ENCODE measurements around the gene GGCT. TPM values are rescaled to one million over a fixed set of nuclear protein-coding genes. Genes with fewer than 3 reads are reported as not detected.

The GGCT gene
- total RNA-seq, 1 donor from 2014 or later = 33.4 TPM

GRCh38 chr7:30464231-30464671, 40.4 kb downstream of the GGCT start:
- DNase-seq (ENCODE audit: low read depth in 2 of 2) = no peak

GRCh38 chr7:30463405-30464145, 41.1 kb downstream of the GGCT start:
- no peak for DNase-seq (ENCODE audit: low read depth in 2 of 2)

- DNase-seq (ENCODE audit: low read depth in 2 of 2) = no peak
Observed at GRCh38 chr7:30462179-30462578, 42.5 kb downstream of the GGCT start.

- no peak for DNase-seq (ENCODE audit: low read depth in 2 of 2)
Observed at GRCh38 chr7:30460246-30460633, 44.4 kb downstream of the GGCT start.

- peak in 1 of 2 donors; percentile 39 for DNase-seq (ENCODE audit: low read depth in 2 of 2)
Observed at GRCh38 chr7:30459591-30460245, 44.9 kb downstream of the GGCT start.

- DNase-seq (ENCODE audit: low read depth in 2 of 2) = no peak
Observed at GRCh38 chr7:30458311-30458710, 46.3 kb downstream of the GGCT start.

- peak in 1 of 2 donors; percentile 65 for DNase-seq (ENCODE audit: low read depth in 2 of 2)
Observed at GRCh38 chr7:30453921-30454320, 50.7 kb downstream of the GGCT start.

GRCh38 chr7:30453016-30453415, 51.6 kb downstream of the GGCT start:
- no peak for DNase-seq (ENCODE audit: low read depth in 2 of 2)

- DNase-seq (ENCODE audit: low read depth in 2 of 2) = no peak
Observed at GRCh38 chr7:30452280-30452930, 52.2 kb downstream of the GGCT start.

GRCh38 chr7:30451539-30452279, 52.9 kb downstream of the GGCT start:
- DNase-seq (ENCODE audit: low read depth in 2 of 2) = peak; percentile 82 to 95

- DNase-seq (ENCODE audit: low read depth in 2 of 2) = no peak
Observed at GRCh38 chr7:30450983-30451497, 53.6 kb downstream of the GGCT start.

GRCh38 chr7:30450240-30450982, 54.2 kb downstream of the GGCT start:
- no peak for DNase-seq (ENCODE audit: low read depth in 2 of 2)

GRCh38 chr7:30448461-30449189, 56.0 kb downstream of the GGCT start:
- DNase-seq (ENCODE audit: low read depth in 2 of 2) = no peak

- DNase-seq (ENCODE audit: low read depth in 2 of 2) = no peak
Observed at GRCh38 chr7:30447466-30447865, 57.2 kb downstream of the GGCT start.

Other genes with a start within 250 kb of the GGCT start
- 5.0 and 6.4 TPM in 2 replicates for gene ZNRF2, start 220.2 kb downstream of the GGCT start, total RNA-seq
- 18.5 and 30.0 TPM in 2 replicates for gene NOD1, start 26.0 kb downstream of the GGCT start, total RNA-seq
- gene GARS1, start 90.0 kb upstream of the GGCT start, total RNA-seq = 68.9 and 78.5 TPM in 2 replicates
- gene CRHR2, start 177.6 kb upstream of the GGCT start, total RNA-seq = not detected in 2 replicates
- under 0.01 TPM in 1 of 2 replicates, not detected in the other for gene INMT, start 247.3 kb upstream of the GGCT start, total RNA-seq

Data from dermis microvascular lymphatic vessel endothelial cell (primary cell).